C4-2B (cell line): ENCODE data around the gene HSPA5.
"Not testable (repeated sequence)": the region's sequence is repeated elsewhere in the genome, so short reads cannot be mapped to it uniquely, and the experiment has no call there.

Source experiments
- ZFX ChIP-seq: fragments of 450-650 bp; IDR thresholded peaks from 2 replicates; pipeline ENCODE4 v1.6.1; 2017
- TF ChIP-seq, protein P1 (sequence below): fragments of 450-650 bp; conservative IDR thresholded peaks from 2 replicates; pipeline ENCODE4 v1.5.1; 2017; ENCODE audit warnings: mild to moderate bottlenecking

DNA sequence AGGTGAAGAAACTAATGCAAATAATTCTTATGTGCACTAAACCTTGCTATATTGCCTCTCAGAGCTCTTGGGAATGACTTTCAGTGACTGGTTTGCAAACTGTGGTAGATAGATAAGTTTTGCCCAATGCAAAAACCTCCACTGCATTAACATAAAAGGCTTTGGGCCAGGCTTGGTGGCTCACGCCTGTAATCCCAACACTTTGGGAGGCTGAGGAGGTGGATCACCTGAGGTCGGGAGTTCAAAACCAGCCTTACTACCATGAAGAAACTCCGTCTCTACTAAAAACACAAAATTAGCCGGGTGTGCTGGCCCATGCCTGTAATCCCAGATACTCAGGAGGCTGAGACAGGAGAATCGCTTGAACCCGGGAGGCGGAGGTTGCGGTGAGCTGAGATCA lies 7.0 kb downstream of the HSPA5 start:
- TF ChIP-seq, protein P1, sequence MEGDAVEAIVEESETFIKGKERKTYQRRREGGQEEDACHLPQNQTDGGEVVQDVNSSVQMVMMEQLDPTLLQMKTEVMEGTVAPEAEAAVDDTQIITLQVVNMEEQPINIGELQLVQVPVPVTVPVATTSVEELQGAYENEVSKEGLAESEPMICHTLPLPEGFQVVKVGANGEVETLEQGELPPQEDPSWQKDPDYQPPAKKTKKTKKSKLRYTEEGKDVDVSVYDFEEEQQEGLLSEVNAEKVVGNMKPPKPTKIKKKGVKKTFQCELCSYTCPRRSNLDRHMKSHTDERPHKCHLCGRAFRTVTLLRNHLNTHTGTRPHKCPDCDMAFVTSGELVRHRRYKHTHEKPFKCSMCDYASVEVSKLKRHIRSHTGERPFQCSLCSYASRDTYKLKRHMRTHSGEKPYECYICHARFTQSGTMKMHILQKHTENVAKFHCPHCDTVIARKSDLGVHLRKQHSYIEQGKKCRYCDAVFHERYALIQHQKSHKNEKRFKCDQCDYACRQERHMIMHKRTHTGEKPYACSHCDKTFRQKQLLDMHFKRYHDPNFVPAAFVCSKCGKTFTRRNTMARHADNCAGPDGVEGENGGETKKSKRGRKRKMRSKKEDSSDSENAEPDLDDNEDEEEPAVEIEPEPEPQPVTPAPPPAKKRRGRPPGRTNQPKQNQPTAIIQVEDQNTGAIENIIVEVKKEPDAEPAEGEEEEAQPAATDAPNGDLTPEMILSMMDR: not testable (repeated sequence)
- TF ChIP-seq ZFX: not testable (repeated sequence)
